ENCODE data around the gene KRTAP10-5. TPM values are rescaled to one million over a fixed set of nuclear protein-coding genes. Genes with fewer than 3 reads are reported as not detected.

The KRTAP10-5 gene
- total and polyA plus RNA-seq, 9 of the 15 experiments (the other 6 are each of a cell fraction or from before 2014, with no cell fraction given): not detected

DNA sequence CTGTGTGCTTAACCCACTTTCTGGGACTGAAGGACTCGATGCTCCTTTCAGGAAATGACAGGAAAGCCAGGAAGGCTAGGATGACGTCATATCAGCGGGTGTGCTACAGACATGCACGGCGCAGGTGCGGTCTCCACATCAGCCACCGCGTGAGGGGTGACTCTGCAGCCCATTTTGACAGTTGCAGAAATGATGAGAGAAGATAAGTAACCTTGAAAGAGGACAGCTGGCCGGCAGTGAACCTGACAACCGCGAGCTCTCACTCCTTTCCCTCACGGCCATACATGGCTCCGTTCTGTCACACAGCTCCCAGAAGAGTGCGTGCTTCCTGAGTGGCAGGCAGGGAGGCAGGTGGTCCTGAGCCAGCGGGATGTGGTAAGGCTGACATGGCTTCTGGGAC, 1.7 kb upstream of the KRTAP10-5 start (continued):
- TF ChIP-seq ELF1 (tag; IDR thresholded peaks at IDR 0.05) (no peak; the same call in 1 of the 2 replicates), ARNT (IDR thresholded peaks at IDR 0.05) (no peak), KAT8 (IDR thresholded peaks at IDR 0.05; ENCODE audit: low read depth) (no peak), RBM34 (IDR thresholded peaks at IDR 0.05; ENCODE audit: borderline replicate concordance, insufficient read depth, low read length) (no peak), E2F3 (CRISPR knock-in tag; IDR thresholded peaks at IDR 0.05) (no peak), ATF1 (CRISPR knock-in tag; IDR thresholded peaks at IDR 0.05) (no peak), ATF1 (tag; IDR thresholded peaks at IDR 0.05) (peak; percentile 95), ZEB2 (IDR thresholded peaks at IDR 0.05) (0 out of 2 replicates have a peak, but pooled peaks have one; percentile 19), HDAC1 (IDR thresholded peaks at IDR 0.05) (no peak), ZNF134 (CRISPR knock-in tag; conservative IDR thresholded peaks at IDR 0.05) (no peak), MCM5 (IDR thresholded peaks at IDR 0.05; ENCODE audit: low read depth) (no peak), ZNF124 (CRISPR knock-in tag; IDR thresholded peaks at IDR 0.05) (no peak), CBFA2T3 (IDR thresholded peaks at IDR 0.05) (peak; percentile 61; the same call in 1 of the 2 replicates), ZNF232 (CRISPR knock-in tag; IDR thresholded peaks at IDR 0.05) (no peak), GTF2E2 (tag; IDR thresholded peaks at IDR 0.05) (no peak), DMBX1 (CRISPR knock-in tag; IDR thresholded peaks at IDR 0.05; ENCODE audit: borderline replicate concordance) (peak; percentile 70; the same call in 1 of the 2 replicates), CREM (IDR thresholded peaks at IDR 0.05; ENCODE audit: low read depth) (peak; percentile 57; the same call in 1 of the 2 replicates)
- TF ChIP-seq, protein P1, sequence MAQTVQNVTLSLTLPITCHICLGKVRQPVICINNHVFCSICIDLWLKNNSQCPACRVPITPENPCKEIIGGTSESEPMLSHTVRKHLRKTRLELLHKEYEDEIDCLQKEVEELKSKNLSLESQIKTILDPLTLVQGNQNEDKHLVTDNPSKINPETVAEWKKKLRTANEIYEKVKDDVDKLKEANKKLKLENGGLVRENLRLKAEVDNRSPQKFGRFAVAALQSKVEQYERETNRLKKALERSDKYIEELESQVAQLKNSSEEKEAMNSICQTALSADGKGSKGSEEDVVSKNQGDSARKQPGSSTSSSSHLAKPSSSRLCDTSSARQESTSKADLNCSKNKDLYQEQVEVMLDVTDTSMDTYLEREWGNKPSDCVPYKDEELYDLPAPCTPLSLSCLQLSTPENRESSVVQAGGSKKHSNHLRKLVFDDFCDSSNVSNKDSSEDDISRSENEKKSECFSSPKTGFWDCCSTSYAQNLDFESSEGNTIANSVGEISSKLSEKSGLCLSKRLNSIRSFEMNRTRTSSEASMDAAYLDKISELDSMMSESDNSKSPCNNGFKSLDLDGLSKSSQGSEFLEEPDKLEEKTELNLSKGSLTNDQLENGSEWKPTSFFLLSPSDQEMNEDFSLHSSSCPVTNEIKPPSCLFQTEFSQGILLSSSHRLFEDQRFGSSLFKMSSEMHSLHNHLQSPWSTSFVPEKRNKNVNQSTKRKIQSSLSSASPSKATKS (CRISPR knock-in tag; IDR thresholded peaks at IDR 0.05): no peak
- TF ChIP-seq, protein P2, sequence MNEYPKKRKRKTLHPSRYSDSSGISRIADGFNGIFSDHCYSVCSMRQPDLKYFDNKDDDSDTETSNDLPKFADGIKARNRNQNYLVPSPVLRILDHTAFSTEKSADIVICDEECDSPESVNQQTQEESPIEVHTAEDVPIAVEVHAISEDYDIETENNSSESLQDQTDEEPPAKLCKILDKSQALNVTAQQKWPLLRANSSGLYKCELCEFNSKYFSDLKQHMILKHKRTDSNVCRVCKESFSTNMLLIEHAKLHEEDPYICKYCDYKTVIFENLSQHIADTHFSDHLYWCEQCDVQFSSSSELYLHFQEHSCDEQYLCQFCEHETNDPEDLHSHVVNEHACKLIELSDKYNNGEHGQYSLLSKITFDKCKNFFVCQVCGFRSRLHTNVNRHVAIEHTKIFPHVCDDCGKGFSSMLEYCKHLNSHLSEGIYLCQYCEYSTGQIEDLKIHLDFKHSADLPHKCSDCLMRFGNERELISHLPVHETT (CRISPR knock-in tag; conservative IDR thresholded peaks at IDR 0.05 in 1 of 2, IDR thresholded peaks at IDR 0.05 in 1 of 2): peak in 1 of 2 experiments; percentile 64; a peak in 1 of 4 replicates
- TF ChIP-seq, protein P3, sequence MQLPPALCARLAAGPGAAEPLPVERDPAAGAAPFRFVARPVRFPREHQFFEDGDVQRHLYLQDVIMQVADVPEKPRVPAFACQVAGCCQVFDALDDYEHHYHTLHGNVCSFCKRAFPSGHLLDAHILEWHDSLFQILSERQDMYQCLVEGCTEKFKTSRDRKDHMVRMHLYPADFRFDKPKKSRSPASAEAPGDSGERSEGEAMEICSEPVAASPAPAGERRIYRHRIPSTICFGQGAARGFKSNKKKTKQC (CRISPR knock-in tag; IDR thresholded peaks at IDR 0.05): no peak
- TF ChIP-seq, protein P4, sequence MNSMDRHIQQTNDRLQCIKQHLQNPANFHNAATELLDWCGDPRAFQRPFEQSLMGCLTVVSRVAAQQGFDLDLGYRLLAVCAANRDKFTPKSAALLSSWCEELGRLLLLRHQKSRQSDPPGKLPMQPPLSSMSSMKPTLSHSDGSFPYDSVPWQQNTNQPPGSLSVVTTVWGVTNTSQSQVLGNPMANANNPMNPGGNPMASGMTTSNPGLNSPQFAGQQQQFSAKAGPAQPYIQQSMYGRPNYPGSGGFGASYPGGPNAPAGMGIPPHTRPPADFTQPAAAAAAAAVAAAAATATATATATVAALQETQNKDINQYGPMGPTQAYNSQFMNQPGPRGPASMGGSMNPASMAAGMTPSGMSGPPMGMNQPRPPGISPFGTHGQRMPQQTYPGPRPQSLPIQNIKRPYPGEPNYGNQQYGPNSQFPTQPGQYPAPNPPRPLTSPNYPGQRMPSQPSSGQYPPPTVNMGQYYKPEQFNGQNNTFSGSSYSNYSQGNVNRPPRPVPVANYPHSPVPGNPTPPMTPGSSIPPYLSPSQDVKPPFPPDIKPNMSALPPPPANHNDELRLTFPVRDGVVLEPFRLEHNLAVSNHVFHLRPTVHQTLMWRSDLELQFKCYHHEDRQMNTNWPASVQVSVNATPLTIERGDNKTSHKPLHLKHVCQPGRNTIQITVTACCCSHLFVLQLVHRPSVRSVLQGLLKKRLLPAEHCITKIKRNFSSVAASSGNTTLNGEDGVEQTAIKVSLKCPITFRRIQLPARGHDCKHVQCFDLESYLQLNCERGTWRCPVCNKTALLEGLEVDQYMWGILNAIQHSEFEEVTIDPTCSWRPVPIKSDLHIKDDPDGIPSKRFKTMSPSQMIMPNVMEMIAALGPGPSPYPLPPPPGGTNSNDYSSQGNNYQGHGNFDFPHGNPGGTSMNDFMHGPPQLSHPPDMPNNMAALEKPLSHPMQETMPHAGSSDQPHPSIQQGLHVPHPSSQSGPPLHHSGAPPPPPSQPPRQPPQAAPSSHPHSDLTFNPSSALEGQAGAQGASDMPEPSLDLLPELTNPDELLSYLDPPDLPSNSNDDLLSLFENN (IDR thresholded peaks at IDR 0.05; ENCODE audit: low read depth in 2 of 2, low read length in 2 of 2): no peak
- TF ChIP-seq, protein P5, sequence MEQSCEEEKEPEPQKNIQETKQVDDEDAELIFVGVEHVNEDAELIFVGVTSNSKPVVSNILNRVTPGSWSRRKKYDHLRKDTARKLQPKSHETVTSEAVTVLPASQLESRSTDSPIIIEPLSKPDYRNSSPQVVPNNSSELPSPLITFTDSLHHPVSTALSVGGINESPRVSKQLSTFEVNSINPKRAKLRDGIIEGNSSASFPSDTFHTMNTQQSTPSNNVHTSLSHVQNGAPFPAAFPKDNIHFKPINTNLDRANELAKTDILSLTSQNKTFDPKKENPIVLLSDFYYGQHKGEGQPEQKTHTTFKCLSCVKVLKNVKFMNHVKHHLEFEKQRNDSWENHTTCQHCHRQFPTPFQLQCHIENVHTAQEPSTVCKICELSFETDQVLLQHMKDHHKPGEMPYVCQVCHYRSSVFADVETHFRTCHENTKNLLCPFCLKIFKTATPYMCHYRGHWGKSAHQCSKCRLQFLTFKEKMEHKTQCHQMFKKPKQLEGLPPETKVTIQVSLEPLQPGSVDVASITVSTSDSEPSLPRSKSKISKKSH (CRISPR knock-in tag; IDR thresholded peaks at IDR 0.05): no peak
